Endothelial cell of umbilical vein (primary cell): ENCODE data around the gene LTN1. TPM values are rescaled to one million over a fixed set of nuclear protein-coding genes. Genes with fewer than 3 reads are reported as not detected.

Experiments used
- BruUV-seq: library from RNA; stranded (reverse); fragments of 400-500 nt; replicated peaks from 2 replicates; lab custom pipeline; 2021; lab: Mats Ljungman, UMichigan
- CTCF ChIA-PET: fragments of 300-600, 350-600 bp; sonication (Branson Sonifier 250); formaldehyde crosslinking; loops from one replicate; lab custom pipeline; 2021; ENCODE audit warnings: antibody characterized with exemption, inconsistent platforms; lab: Charles Lee
- POLR2A ChIA-PET: fragments of 300-600, 350-600 bp; sonication (Branson Sonifier 250); formaldehyde crosslinking; loops from one replicate; lab custom pipeline; 2021; ENCODE audit warnings: antibody characterized with exemption, inconsistent platforms; lab: Charles Lee
- DNase-seq: peaks from one replicate; pipeline ENCODE4 v3.0.0-alpha.2; 2011; ENCODE audit warnings: low read depth, low spot score
- FAIRE-seq: peaks from 2 replicates; lab custom pipeline; 2011; peaks lifted over from hg19 to GRCh38; lab: Jason Lieb, UNC
- H2AFZ ChIP-seq: 2 replicates; pipeline ENCODE4 v1.6.0; 2012; ENCODE audit warnings: low read depth, low read length, control low read depth, inconsistent platforms
- H3K27ac ChIP-seq: 2 replicates; pipeline ENCODE4 v1.5.1; 2011; ENCODE audit warnings: low read depth, mild to moderate bottlenecking, control low read depth, low read length, moderate library complexity; ENCODE audit not compliant: insufficient read depth
- H3K27me3 ChIP-seq, 2 experiments: 2 replicates each; pipeline versions ENCODE4 v1.6.0 to v1.6.1; 2011; ENCODE audit warnings: low read length in 2 of 2, mixed read lengths in 1 of 2; ENCODE audit not compliant: control insufficient read depth in 2 of 2, insufficient read depth in 2 of 2
- H3K36me3 ChIP-seq, 2 experiments: 2 replicates in 1 of 2; 3 replicates in 1 of 2; pipeline ENCODE4 v1.5.1; 2011; ENCODE audit warnings: low read length in 2 of 2, mild to moderate bottlenecking in 1 of 2, moderate library complexity in 1 of 2; ENCODE audit not compliant: control insufficient read depth in 2 of 2, insufficient read depth in 2 of 2; ENCODE audit errors: extremely low read depth in 1 of 2
- H3K4me1 ChIP-seq: 3 replicates; pipeline ENCODE4 v1.5.1; 2011; ENCODE audit warnings: mild to moderate bottlenecking, low read length; ENCODE audit not compliant: control insufficient read depth, insufficient read depth; ENCODE audit errors: extremely low read depth
- H3K4me2 ChIP-seq: 2 replicates; pipeline ENCODE4 v1.6.1; 2011; ENCODE audit warnings: low read length, control low read depth, mixed read lengths; ENCODE audit not compliant: insufficient read depth
- H3K4me3 ChIP-seq, 3 experiments: fragments of 200-600 bp in 1 of 3; sonication (generic), shearing (Covaris generic) in 1 of 3; replicated peaks in 1 of 3; 2 replicates each; pipeline ENCODE4 v1.5.1; 2011 to 2016; ENCODE audit warnings: control low read depth in 3 of 3, low read length in 3 of 3, mild to moderate bottlenecking in 2 of 3, inconsistent platforms in 1 of 3, low read depth in 1 of 3, moderate library complexity in 1 of 3; ENCODE audit not compliant: insufficient read depth in 1 of 3
- H3K79me2 ChIP-seq: 2 replicates; pipeline ENCODE4 v1.6.0; 2012; ENCODE audit warnings: low read length, inconsistent platforms; ENCODE audit not compliant: control insufficient read depth, insufficient read depth
- H3K9ac ChIP-seq: replicated peaks from 2 replicates; pipeline ENCODE3; 2011; ENCODE audit warnings: low read length, control low read depth; ENCODE audit not compliant: insufficient read depth; ENCODE audit errors: extremely low read depth
- H3K9me1 ChIP-seq: replicated peaks from 3 replicates; pipeline ENCODE4 v1.6.0; 2011; ENCODE audit warnings: mild to moderate bottlenecking, low read length; ENCODE audit not compliant: control insufficient read depth, insufficient read depth; ENCODE audit errors: extremely low read depth
- H3K9me3 ChIP-seq: replicated peaks from 2 replicates; pipeline ENCODE4 v1.5.1; 2012; ENCODE audit warnings: low read length, inconsistent platforms; ENCODE audit not compliant: control insufficient read depth, insufficient read depth
- H4K20me1 ChIP-seq: replicated peaks from 2 replicates; pipeline ENCODE3; 2011; ENCODE audit warnings: mild to moderate bottlenecking, low read length; ENCODE audit not compliant: control insufficient read depth, insufficient read depth; ENCODE audit errors: extremely low read depth
- CTCF ChIP-seq, 2 donors: IDR thresholded peaks; 1 replicate in 1 of 2; 2 replicates in 1 of 2; pipeline ENCODE4 v1.5.1; 2011; ENCODE audit warnings: low read length in 2 of 2, mild to moderate bottlenecking in 2 of 2, moderate library complexity in 2 of 2, control low read depth in 1 of 2, inconsistent platforms in 1 of 2, low read depth in 1 of 2; ENCODE audit not compliant: insufficient read depth in 1 of 2; ENCODE audit errors: extremely low read depth in 1 of 2
- EZH2 ChIP-seq: IDR thresholded peaks from 2 replicates; pipeline ENCODE4 v1.6.1; 2012; ENCODE audit warnings: borderline replicate concordance, low read depth, mild to moderate bottlenecking, moderate library complexity, low read length, inconsistent platforms; ENCODE audit not compliant: severe bottlenecking
- FOS ChIP-seq: IDR thresholded peaks from 2 replicates; pipeline ENCODE4 v1.6.1; 2011; ENCODE audit warnings: mild to moderate bottlenecking, low read length, moderate library complexity, borderline replicate concordance; ENCODE audit not compliant: insufficient read depth
- GATA2 ChIP-seq: IDR thresholded peaks from 2 replicates; pipeline ENCODE4 v1.7.0; 2011; ENCODE audit warnings: low read depth, mild to moderate bottlenecking, moderate library complexity, mixed read lengths, low read length; ENCODE audit not compliant: insufficient read length, insufficient read depth
- JUN ChIP-seq: IDR thresholded peaks from 2 replicates; pipeline ENCODE4 v1.6.1; 2011; ENCODE audit warnings: borderline replicate concordance, low read depth; ENCODE audit not compliant: insufficient read length, insufficient read depth
- MYC ChIP-seq: IDR thresholded peaks from one replicate; pipeline ENCODE4 v1.6.1; 2011; ENCODE audit warnings: mild to moderate bottlenecking, low read depth, low read length
- POLR2A ChIP-seq: IDR thresholded peaks from 2 replicates; pipeline ENCODE4 v1.6.1; 2012; ENCODE audit warnings: low read depth, mild to moderate bottlenecking, control low read depth, low read length
- POLR2AphosphoS5 ChIP-seq: IDR thresholded peaks from 2 replicates; pipeline ENCODE4 v1.6.1; 2012; ENCODE audit warnings: low read depth, mild to moderate bottlenecking, control low read depth, low read length, moderate library complexity; ENCODE audit not compliant: insufficient read depth
- dilution Hi-C: fragments of 300-500 bp; cut with MboI; formaldehyde crosslinking; loops from one replicate; pipeline ENCODE4 v1.15.0; 2019; ENCODE audit warnings: low sequenced_read_pairs; ENCODE audit not compliant: extremely low pct_ligation_motif_present
- intact Hi-C: fragments of 100-400 bp; cut with micrococcal nuclease; formaldehyde crosslinking; loops from one replicate; pipeline ENCODE4 v1.10.0; 2022
- polyA plus RNA-seq, 4 experiments: library from polyadenylated mRNA; depleted of rRNA in 3 of 4; stranded (reverse) in 3 of 4; unstranded in 1 of 4; fragments of >200 nt; gene quantifications; 2 replicates each; pipeline versions ENCODE4 v1.2.1 to v1.2.3, GENCODE V29; 2011 to 2012; ENCODE audit warnings: missing spikeins in 1 of 4
- total RNA-seq: library from RNA; stranded (reverse); gene quantifications from 2 replicates; pipeline ENCODE4 v1.2.3, GENCODE V29; 2021
- TF ChIP-seq, protein P1 (sequence below): IDR thresholded peaks from 2 replicates; pipeline ENCODE4 v1.6.1; 2011; ENCODE audit not compliant: insufficient read depth, insufficient read length

The LTN1 gene
- total and polyA plus RNA-seq, 2 donors (not counting 3 experiments of a cell fraction or from before 2014, with no cell fraction given) = 3.8 to 23.0 TPM

- Histone ChIP-seq H3K4me3 (no peak overlapping the region), H3K9me1 (no peaks in the 10 kb centered on the region), H3K4me2 (no peak overlapping the region), H3K79me2 (no peaks in the 10 kb centered on the region), H3K36me3 (no peaks in the 10 kb centered on the region), H3K27me3 (no peaks in the 10 kb centered on the region), H2AFZ (no peak overlapping the region), H4K20me1 (no peaks in the 10 kb centered on the region), H3K9me3 (no peaks in the 10 kb centered on the region), H3K9ac (no peak overlapping the region), H3K4me1 (no peaks in the 10 kb centered on the region), H3K27ac (no peak overlapping the region)
- intact Hi-C loops (no loop called here), dilution Hi-C loops (no loop called here)
- POLR2A ChIA-PET = no interaction called here
- no peak for TF ChIP-seq CTCF (IDR thresholded peaks at IDR 0.05; ENCODE audit: extremely low read depth in 1 of 2, insufficient read depth in 1 of 2, low read depth in 1 of 2, low read length in 2 of 2)
- no peak for TF ChIP-seq POLR2A
- no peak for TF ChIP-seq POLR2AphosphoS5
- no peak for TF ChIP-seq MYC
- no peak for TF ChIP-seq GATA2
- no peak for TF ChIP-seq JUN
- no peak for TF ChIP-seq FOS
- TF ChIP-seq EZH2 = no peak
- TF ChIP-seq, protein P1, sequence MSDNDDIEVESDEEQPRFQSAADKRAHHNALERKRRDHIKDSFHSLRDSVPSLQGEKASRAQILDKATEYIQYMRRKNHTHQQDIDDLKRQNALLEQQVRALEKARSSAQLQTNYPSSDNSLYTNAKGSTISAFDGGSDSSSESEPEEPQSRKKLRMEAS = no peak
- FAIRE-seq = no peak
- no TSS peak for BruUV-seq
- no peak for DNase-seq
- CTCF ChIA-PET = no interaction called here
Measured at GRCh38 chr21:28906841-28907240, 85.8 kb downstream of the LTN1 start.
